Pons (tissue), 1 donor: ENCODE measurements around the gene PCBD2.
A peak's percentile ranks its signal among the peaks of the same experiment; 100 is the strongest.
"Not testable (repeated sequence)": the region's sequence is repeated elsewhere in the genome, so short reads cannot be mapped to it uniquely, and the experiment has no call there.

ENCODE experiments used
- DNase-seq: peaks from one replicate; pipeline ENCODE4 v3.0.0-alpha.2; 2016; ENCODE audit warnings: low spot score

Gene PCBD2

GRCh38 chr5:134904610-134905245, at the start of gene PCBD2:
TSS of gene PCBD2 (plus strand) at chr5:134905131. CDS start at chr5:134905140, 9 bp downstream.
- peak; percentile 85 for DNase-seq

- not testable (repeated sequence) for DNase-seq
These were observed 48.5 kb upstream of the PCBD2 start for GRCh38 chr5:134856465-134856864.

GRCh38 chr5:134857401-134857800, 47.5 kb upstream of the PCBD2 start:
- no peak for DNase-seq

GRCh38 chr5:134864707-134865106, 40.2 kb upstream of the PCBD2 start:
- DNase-seq: no peak

- no peak for DNase-seq
These were observed 31.4 kb upstream of the PCBD2 start for GRCh38 chr5:134873494-134873893.

- peak; percentile 84 for DNase-seq
These were observed 30.7 kb upstream of the PCBD2 start, which contains the start of gene TXNDC15 for GRCh38 chr5:134873987-134874830. TSS of gene TXNDC15 (plus strand) at chr5:134874371. CDS start at chr5:134874428, 57 bp downstream.

GRCh38 chr5:134874831-134875655, 29.9 kb upstream of the PCBD2 start:
- DNase-seq: peak; percentile 87

DNA sequence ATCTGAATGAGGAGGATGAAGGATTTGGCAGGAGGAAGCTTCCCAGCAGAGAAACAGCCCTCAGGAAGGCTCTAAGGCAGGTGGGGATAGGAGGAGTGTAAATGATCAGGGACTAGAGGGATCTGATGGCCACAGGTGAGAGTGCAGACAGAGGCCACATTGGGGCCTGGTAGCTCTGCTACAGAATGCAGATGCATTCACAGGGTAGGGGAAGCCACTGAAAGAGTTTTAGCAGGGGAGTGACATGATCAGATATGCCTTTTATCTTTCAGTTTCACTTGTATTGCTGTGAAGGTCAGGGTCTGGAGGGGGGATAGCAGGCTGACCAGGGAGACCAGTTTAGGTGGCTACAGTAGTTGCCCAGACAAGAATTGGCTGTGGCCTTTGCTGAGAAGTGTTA, 27.8 kb upstream of the PCBD2 start:
- DNase-seq: no peak

DNA sequence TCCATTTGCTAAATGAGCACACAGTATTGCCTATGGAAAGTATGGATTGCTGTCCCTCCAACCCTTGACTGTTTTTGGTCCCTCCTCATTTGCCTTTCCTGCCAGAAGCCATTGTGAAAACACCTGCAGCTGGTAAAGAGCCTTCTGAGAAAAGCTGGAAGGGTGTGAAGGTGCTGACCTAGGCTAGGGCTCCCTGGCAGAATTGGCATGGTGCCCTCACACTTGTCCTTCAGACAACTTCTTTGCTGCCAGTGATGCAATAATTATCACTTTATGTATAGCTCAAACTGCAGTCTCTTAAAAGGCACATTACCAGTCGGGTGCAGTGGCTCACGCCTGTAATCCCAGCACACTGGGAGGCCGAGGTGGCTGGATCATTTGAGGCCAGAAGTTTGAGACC, 26.5 kb upstream of the PCBD2 start:
- DNase-seq: no peak

- DNase-seq: no peak
These were observed 25.5 kb upstream of the PCBD2 start for GRCh38 chr5:134879456-134879855.

GRCh38 chr5:134880937-134881336, 24.0 kb upstream of the PCBD2 start:
- DNase-seq: not testable (repeated sequence)

DNA sequence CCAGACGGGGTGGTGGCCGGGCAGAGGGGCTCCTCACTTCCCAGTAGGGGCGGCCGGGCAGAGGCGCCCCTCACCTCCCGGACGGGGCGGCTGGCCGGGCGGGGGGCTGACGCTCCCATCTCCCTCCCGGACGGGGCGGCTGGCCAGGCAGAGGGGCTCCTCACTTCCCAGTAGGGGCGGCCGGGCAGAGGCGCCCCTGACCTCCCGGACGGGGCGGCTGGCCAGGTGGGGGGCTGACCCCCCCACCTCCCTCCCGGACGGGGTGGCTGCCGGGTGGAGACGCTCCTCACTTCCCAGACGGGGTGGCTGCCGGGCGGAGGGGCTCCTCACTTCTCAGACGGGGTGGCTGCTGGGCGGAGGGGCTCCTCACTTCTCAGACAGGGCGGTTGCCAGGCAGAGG, 23.2 kb upstream of the PCBD2 start:
- not testable (repeated sequence) for DNase-seq

GRCh38 chr5:134887593-134888159, 17.3 kb upstream of the PCBD2 start:
- DNase-seq: no peak

- no peak for DNase-seq
These were observed 15.6 kb upstream of the PCBD2 start for GRCh38 chr5:134889335-134889734.

- no peak for DNase-seq
These were observed 13.5 kb upstream of the PCBD2 start for GRCh38 chr5:134891473-134891872.

DNA sequence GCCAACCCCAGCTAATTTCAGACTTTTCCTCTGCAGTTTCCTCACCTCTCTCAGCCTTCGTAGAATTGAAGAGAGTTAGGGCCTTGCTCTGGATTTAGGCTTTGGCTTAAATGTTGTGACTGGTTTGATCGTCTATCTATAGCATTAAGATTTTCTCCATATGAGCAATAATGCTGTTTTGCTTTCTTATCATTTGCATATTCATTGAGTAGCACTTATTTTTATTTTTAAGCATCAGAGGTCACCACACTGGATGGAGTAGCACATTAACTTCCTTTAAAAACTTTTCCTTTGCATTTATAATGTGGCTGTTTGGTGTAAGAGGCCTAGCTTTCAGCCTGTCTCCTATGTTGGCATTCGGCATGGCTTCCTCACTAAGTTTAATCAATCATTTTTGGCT, 12.6 kb upstream of the PCBD2 start:
- no peak for DNase-seq

DNA sequence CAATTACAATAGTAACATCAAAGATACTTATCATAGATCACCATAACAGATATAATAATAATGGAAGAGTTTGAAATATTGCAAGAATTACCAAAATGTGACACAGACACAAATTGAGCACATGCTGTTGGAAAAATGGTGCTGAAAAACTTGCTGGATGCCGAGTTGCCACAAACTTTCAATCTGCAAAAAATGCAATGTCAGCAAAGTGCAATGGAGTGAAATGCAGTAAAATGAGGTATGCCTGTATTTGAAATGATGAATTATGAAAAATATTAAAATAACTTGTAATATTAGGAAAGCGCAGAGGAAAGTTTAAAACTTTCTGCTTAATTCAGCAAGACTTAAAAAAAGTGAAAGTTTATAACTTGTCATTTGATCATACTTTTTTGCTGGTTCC, 12.0 kb upstream of the PCBD2 start:
- no peak for DNase-seq

- DNase-seq: no peak
These were observed 11.0 kb upstream of the PCBD2 start for GRCh38 chr5:134893748-134894505.

DNA sequence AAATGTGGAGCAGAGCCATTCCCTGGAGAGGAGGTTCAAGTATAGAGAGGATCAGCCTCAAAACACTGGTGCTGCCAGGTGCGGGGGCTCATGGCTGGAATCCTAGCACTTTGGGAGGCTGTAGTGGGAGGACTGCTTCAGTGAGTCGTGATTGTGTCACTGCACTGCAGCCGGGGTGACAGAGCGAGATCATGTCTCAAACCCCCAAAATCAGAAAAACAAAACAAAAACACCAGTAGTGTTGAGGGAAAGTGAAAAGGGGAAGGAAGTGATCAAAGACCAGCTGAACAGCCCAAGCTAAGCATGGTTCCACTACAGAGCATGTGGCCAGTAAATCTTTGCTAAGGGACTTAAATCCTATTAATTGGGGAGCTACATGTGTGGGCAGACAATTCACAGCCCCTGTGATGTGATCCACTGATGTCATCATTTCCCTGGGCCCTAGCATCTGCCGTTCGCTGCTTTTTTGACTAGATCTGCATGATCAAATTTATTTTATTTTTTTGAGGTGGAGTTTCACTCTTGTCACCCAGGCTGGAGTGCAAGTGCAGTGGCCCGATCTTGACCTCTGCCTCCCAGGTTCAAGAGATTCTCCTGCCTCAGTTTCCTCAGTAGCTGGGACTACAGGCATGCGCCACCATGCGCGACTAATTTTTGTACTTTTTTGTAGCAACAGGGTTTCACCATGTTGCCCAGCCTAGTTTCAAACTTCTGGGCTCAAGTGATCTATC, 2.7 kb upstream of the PCBD2 start:
- no peak for DNase-seq

DNA sequence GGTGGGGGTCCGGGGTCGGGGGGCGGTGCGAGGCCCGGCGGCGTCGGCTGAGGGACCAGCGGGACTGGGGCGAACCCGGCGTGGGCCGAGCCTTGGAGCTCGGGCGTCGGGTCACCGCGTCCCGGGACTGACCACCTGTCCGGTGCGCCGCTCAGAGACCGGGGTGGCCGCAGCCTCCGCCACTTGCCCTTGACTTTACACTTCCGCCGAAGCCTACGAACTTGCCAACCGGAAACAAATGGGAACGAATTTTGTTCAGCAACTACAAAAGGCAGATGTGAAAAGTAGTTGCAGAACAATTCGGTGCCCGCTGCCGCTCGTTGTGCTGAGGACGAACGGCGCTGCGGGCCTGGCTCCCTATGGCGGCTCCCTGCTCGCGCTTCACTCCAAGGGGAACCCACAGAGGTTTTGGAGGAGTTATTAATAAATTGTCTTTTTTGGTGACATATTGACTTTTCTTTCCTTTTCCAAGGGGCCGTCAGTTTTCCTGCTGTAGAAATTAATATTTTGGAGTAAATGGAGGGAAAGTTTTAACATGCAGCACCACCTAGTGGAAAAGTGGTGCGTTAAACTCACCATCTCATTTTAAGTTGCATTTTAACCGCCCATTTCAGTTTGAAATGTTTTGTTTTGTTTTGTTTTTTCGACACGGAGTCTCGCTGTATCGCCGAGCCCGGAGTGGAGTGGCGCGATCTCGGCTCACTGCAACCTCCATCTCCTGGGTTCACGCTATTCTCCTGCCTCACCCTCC, 490 bp downstream of the PCBD2 start:
- DNase-seq: peak; percentile 79
